Ishikawa (cell line): ENCODE results near the gene SPTBN5.

Source experiments
- CEBPB ChIP-seq: IDR thresholded peaks from 2 replicates; pipeline ENCODE4 v1.6.1; 2012
- CREB1 ChIP-seq: IDR thresholded peaks from 2 replicates; pipeline ENCODE4 v1.6.1; 2012; ENCODE audit warnings: low read depth
- EGR1 ChIP-seq: IDR thresholded peaks from 2 replicates; pipeline ENCODE4 v1.6.1; 2012
- EP300 ChIP-seq: IDR thresholded peaks from 2 replicates; pipeline ENCODE4 v1.6.1; 2012; ENCODE audit warnings: borderline replicate concordance
- FOXM1 ChIP-seq: IDR thresholded peaks from 2 replicates; pipeline ENCODE4 v1.6.1; 2012; ENCODE audit warnings: low read depth, borderline replicate concordance
- NFIC ChIP-seq: IDR thresholded peaks from 2 replicates; pipeline ENCODE4 v1.6.1; 2012
- RAD21 ChIP-seq: IDR thresholded peaks from 2 replicates; pipeline ENCODE4 v1.6.1; 2012; ENCODE audit warnings: low read depth
- TAF1 ChIP-seq: IDR thresholded peaks from 2 replicates; pipeline ENCODE4 v1.6.1; 2012; ENCODE audit warnings: low read depth, mild to moderate bottlenecking
- TCF12 ChIP-seq: IDR thresholded peaks from 2 replicates; pipeline ENCODE4 v1.6.1; 2012; ENCODE audit warnings: low read depth
- TEAD4 ChIP-seq: IDR thresholded peaks from 2 replicates; pipeline ENCODE4 v1.6.1; 2012
- YY1 ChIP-seq: IDR thresholded peaks from 2 replicates; pipeline ENCODE4 v1.6.1; 2012; ENCODE audit warnings: low read depth
- ZBTB7A ChIP-seq: IDR thresholded peaks from 2 replicates; pipeline ENCODE4 v1.6.1; 2012; ENCODE audit warnings: low read depth
- TF ChIP-seq, protein P1 (sequence below): IDR thresholded peaks from 2 replicates; pipeline ENCODE4 v1.6.1; 2012; ENCODE audit warnings: low read depth, mild to moderate bottlenecking
- TF ChIP-seq, protein P2 (sequence below): IDR thresholded peaks from 2 replicates; pipeline ENCODE4 v1.6.1; 2012
- TF ChIP-seq, protein P3 (sequence below): IDR thresholded peaks from 2 replicates; pipeline ENCODE4 v1.6.1; 2012

The SPTBN5 gene

DNA sequence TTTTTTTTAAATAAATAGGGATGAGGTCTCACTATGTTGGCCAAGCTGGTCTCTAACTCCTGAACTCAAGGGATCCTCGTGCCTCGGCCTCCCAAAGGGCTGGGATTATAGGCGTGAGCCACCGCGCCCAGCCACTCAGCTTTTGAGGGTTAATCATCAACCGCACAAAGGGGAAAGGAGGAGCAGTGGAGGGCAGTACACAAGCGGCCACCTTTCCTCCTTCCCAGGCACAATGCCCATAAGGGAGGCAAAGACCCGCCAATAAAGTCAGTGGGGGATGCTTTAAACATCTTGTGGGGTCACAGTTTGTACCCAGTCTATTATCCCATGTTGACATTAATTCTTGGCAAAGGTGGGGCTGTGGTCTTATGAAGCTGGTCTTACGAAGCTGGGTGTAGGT lies 46.1 kb upstream of the SPTBN5 start:
- TF ChIP-seq, protein P1, sequence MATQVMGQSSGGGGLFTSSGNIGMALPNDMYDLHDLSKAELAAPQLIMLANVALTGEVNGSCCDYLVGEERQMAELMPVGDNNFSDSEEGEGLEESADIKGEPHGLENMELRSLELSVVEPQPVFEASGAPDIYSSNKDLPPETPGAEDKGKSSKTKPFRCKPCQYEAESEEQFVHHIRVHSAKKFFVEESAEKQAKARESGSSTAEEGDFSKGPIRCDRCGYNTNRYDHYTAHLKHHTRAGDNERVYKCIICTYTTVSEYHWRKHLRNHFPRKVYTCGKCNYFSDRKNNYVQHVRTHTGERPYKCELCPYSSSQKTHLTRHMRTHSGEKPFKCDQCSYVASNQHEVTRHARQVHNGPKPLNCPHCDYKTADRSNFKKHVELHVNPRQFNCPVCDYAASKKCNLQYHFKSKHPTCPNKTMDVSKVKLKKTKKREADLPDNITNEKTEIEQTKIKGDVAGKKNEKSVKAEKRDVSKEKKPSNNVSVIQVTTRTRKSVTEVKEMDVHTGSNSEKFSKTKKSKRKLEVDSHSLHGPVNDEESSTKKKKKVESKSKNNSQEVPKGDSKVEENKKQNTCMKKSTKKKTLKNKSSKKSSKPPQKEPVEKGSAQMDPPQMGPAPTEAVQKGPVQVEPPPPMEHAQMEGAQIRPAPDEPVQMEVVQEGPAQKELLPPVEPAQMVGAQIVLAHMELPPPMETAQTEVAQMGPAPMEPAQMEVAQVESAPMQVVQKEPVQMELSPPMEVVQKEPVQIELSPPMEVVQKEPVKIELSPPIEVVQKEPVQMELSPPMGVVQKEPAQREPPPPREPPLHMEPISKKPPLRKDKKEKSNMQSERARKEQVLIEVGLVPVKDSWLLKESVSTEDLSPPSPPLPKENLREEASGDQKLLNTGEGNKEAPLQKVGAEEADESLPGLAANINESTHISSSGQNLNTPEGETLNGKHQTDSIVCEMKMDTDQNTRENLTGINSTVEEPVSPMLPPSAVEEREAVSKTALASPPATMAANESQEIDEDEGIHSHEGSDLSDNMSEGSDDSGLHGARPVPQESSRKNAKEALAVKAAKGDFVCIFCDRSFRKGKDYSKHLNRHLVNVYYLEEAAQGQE: no peak
- TF ChIP-seq YY1 (no peak), ZBTB7A (no peak), CREB1 (no peak), FOXM1 (no peak), TEAD4 (no peak), TAF1 (no peak), NFIC (no peak), TCF12 (no peak), EGR1 (no peak), RAD21 (no peak), CEBPB (no peak), EP300 (no peak)
- TF ChIP-seq, protein P2, sequence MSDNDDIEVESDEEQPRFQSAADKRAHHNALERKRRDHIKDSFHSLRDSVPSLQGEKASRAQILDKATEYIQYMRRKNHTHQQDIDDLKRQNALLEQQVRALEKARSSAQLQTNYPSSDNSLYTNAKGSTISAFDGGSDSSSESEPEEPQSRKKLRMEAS: no peak
- TF ChIP-seq, protein P3, sequence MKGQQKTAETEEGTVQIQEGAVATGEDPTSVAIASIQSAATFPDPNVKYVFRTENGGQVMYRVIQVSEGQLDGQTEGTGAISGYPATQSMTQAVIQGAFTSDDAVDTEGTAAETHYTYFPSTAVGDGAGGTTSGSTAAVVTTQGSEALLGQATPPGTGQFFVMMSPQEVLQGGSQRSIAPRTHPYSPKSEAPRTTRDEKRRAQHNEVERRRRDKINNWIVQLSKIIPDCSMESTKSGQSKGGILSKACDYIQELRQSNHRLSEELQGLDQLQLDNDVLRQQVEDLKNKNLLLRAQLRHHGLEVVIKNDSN: no peak

DNA sequence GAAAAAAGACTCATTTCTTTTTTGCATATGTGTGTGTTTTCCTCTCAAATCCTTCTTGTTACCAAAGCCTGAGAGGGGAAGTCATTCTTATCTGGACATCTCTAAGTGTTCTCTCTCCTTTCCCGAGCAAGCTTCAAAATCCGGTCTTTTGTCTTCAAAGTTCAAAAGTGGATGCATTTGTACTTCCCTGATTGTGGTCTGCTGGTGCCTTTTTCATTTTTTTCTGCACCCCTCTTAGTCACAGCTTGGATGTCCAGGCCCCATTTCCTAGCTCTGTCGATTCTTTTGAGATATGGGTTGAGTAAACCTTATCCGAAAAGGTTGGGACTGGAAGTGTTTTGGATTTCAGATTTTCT lies 43.7 kb upstream of the SPTBN5 start:
- TF ChIP-seq RAD21 (no peak), EP300 (no peak), CEBPB (no peak), TEAD4 (no peak), FOXM1 (no peak), CREB1 (no peak), YY1 (no peak)
- TF ChIP-seq, protein P1: no peak

DNA sequence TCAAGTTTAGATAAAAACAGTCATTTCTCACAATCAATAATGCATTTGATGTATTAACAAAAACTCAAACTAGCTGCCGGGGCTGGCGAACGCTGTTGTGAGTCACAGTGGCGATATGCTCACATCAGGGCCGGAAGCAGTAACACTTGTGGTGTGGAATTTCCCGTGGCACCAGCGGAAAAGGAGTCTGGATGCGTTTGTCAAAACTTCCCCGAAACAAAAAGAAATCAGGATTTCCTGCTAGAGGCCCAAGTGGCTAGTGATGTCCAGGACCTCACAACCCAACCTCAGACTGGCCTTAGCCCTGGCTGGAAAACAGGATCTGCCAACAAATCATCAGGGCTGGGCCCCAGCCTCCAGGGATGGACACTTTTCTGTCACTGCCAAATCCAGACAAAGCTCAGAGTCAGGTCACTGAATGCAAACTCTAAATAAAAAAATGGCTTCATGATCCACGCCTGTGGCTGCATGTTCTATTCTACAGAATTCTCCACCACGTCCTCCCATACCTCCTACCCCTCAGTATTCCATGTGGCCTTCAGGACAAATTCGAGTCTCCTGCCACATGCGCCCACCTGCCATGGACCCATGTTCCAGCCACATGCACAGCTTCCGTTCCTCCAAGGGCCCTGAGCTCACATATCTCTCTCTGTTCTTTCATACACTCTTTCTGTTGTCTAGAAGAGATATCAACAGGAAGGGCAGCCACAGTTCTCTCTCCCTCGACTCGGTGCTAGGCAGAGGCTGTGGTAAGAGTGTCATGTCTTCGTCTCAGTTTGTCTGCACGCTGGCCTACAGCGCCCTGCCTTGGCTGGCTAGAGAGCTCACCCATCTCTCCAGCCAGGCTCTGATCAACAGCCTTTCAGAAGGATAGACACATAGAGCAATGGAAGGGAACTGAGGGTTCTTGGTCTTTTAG lies 43.1 kb upstream of the SPTBN5 start:
- no peak for TF ChIP-seq TAF1
- TF ChIP-seq, protein P1: no peak
- TF ChIP-seq, protein P2: no peak
- no peak for TF ChIP-seq EP300
- no peak for TF ChIP-seq TEAD4
- no peak for TF ChIP-seq YY1
- TF ChIP-seq RAD21: no peak
- TF ChIP-seq TCF12: no peak
- TF ChIP-seq, protein P3: no peak
- TF ChIP-seq NFIC: no peak
- TF ChIP-seq EGR1: no peak
- no peak for TF ChIP-seq FOXM1
- no peak for TF ChIP-seq ZBTB7A
- no peak for TF ChIP-seq CREB1
- TF ChIP-seq CEBPB: no peak

DNA sequence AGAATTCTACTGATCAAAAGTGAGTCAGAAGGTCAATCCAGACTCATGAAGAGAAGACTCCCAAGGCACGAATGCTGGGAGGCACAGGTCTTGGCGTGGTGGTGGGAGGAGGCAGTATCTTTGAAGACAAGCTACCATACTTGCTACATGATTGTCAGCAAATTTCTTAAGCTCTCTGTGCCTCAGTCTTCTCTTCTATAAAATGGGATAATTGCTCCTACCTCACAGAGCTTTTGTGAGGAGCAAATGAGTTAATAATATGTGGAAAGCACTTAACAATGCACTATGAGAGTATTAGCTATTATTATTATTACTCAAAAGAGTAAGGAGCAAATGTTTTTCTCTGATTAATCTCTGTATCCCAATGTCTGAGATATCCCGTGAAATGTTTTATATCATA lies 42.3 kb upstream of the SPTBN5 start:
- TF ChIP-seq YY1: no peak
- no peak for TF ChIP-seq RAD21
- TF ChIP-seq EGR1: no peak
- no peak for TF ChIP-seq NFIC
- TF ChIP-seq, protein P1: no peak
- TF ChIP-seq ZBTB7A: no peak
- TF ChIP-seq FOXM1: no peak
- no peak for TF ChIP-seq CEBPB
- TF ChIP-seq, protein P2: no peak
- TF ChIP-seq, protein P3: no peak
- TF ChIP-seq TEAD4: no peak
- no peak for TF ChIP-seq CREB1
- TF ChIP-seq EP300: no peak
- no peak for TF ChIP-seq TAF1
